ENCODE data around the gene ABHD4.
"Not testable (repeated sequence)": the region's sequence is repeated elsewhere in the genome, so short reads cannot be mapped to it uniquely, and the experiment has no call there.

ABHD4 gene

DNA sequence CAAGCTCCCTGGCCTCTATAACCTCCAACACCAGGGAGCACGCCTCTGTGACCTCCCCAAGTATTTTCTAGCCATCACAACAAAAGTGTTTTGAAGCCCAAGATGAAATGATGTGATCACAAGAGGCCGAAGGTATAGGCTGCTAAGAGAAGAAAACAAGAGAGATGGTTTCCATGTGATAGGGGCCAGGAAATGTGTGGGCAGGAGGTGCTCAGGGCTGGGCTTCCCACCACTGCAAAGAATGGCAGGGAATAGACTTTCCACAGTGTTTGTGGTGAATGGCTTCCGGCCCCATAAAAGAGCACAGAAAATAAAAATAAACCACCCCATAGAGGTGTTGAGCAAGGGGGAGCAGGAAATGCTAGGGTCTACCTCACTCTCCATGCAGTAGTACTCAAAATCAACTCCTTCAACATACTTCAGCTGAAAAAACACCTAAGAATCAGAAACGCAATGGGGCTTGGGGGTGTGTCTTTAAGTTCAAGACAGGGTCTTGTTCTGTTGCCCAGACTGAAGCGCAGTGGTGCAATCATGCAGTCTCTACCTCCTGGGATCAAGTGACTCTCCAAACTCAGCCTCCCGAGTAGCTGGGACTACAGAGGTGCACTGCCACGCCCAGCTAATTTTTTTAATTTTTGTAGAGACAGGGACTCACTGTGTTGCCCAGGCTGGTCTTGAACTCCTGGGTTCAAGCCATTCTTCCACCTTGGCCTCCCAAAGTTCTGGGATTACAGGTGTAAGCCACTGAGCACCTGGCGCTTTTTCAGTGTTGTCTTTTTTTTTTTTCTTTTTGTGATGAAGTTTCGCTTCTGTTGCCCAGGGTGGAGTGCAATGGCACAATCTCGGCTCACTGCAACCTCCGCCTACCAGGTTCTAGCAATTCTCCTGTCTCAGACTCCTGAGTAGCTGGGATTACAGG is 36.2 kb upstream of the ABHD4 start:
- DNase-seq (ENCODE audit: low read depth in 2 of 2) = peak in 1 of 2 donors; percentile 64

GRCh38 chr14:22563987-22564386 is 34.1 kb upstream of the ABHD4 start:
- no peak for DNase-seq (ENCODE audit: low read depth in 2 of 2)

DNA sequence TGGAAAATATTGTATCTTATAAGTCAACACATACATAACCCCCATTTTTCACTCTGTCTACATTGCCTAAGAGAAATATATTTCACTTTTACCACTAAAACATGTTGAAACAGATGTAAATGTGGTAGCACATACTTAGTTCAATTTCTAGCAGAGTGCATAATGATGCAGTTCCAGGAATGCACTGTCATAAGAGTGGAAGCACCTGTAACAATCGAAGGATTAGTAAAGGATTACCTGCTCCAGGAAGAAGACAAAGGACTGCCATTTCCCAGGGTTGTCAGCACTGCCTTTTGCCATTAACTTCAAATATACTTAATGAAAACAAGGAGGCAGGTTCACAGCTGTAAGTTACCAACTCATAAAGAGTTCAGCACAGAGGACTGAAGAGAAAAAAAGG is 33.6 kb upstream of the ABHD4 start:
- no peak for DNase-seq (ENCODE audit: low read depth in 2 of 2)

DNA sequence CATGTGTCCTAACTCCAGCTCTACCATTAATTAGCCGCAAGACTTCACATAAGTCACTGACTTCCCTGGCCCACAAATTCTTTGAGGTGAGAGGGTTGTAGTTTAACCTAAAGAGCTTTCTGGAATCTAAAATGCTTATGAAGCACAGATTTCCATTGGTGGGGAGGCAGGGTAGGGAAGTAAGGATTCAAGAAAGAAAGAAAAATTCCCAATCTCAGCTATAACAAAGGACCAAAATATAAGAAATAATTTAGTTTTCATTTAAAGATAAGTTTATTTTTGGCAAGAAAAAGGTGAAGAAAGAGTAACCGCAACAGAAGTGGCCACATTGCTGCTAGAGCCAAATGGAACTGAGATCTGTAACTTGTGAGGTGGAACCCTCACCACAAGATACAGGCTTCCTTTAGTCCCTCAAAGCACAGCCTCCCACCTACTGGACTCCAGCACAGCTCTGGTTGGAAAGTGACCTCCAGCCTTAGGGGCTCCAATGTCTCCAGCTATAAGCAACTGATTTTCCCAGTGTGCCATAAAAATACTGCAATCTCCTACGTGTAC is 32.6 kb upstream of the ABHD4 start:
- DNase-seq (ENCODE audit: low read depth in 2 of 2) = no peak

GRCh38 chr14:22566266-22566665 is 31.8 kb upstream of the ABHD4 start:
- DNase-seq (ENCODE audit: low read depth in 2 of 2) = not testable (repeated sequence)

DNA sequence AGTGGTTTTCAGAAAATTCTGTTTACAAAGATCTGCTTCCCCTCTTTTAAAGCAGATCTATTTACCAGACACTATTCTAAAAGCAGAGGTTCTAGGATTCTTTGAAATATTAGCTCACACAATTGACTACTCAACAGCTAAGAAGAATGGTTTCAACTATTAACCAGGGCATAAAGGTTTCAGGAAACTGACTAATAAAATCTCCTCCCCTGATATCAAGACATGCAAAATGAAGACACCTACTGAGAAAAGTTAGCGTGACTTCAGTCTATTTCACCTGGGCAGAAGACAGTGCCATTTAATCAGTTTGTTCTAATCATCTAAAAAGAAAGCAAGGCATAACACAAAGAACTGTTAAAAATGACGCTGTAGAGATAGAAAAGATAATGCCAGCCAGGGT is 31.3 kb upstream of the ABHD4 start:
- no peak for DNase-seq (ENCODE audit: low read depth in 2 of 2)

GRCh38 chr14:22567437-22567836 is 30.7 kb upstream of the ABHD4 start:
- no peak for DNase-seq (ENCODE audit: low read depth in 2 of 2)

- no peak for DNase-seq (ENCODE audit: low read depth in 2 of 2)
Observed at GRCh38 chr14:22569106-22569736, 28.9 kb upstream of the ABHD4 start.

DNA sequence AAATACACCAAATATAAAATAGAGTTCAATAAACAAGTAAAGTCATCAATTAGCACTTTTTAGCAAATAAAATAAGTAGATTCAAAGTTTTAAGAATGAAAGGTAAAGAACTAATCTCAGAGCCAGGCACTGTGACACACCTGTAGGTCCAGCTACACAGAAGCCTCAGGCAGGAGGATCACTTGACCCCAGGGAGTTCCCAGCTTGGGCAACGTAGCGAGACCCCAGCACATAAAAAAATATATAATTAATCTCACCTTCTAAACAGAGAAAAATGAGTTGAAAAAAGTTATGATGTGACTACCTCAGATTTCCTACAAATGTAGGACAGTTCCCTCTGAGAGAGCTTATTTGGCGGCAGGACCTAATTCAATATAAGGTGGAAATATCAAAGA is 28.4 kb upstream of the ABHD4 start:
- DNase-seq (ENCODE audit: low read depth in 2 of 2) = no peak

DNA sequence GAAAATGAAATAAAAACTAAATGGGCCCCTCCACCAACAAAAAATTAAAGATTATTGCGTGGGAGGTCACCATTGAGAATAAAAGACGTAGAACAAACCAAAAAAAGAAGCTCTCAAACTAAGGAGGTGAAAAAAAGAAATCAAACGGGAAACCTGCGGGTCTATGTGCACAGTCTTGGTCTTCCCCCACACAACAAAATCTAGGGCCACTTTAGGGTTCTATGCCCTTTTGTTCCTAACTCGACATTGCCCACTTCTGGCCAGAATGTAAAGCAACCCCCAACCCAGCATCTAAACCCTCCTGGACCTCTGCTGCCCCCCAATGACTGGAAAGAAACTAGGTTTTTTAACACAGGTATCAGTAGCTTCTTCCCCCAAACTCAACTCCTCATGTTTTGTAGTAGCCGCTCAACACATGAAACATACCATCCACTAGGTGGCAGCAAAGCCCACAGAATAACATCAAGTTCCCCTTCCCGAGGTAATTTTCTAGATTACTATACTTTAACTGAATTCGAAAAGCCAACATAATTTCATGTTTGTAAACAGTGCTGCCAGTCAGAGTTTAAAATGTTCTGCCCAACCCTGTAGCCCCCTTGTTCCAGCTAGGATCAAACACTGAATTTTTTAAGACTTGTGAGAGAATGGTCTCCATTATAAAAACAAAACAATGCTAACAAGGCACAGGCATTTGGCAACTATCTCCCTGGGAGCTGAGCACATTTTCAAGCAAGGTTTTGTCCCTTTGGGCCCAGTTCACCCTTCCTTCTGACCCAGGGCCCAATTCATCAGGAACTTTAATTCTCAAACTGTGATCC is 27.8 kb upstream of the ABHD4 start:
- DNase-seq (ENCODE audit: low read depth in 2 of 2) = peak in 1 of 2 donors; percentile 70

- DNase-seq (ENCODE audit: low read depth in 2 of 2) = no peak
Observed at GRCh38 chr14:22572562-22573058, 25.5 kb upstream of the ABHD4 start.

DNA sequence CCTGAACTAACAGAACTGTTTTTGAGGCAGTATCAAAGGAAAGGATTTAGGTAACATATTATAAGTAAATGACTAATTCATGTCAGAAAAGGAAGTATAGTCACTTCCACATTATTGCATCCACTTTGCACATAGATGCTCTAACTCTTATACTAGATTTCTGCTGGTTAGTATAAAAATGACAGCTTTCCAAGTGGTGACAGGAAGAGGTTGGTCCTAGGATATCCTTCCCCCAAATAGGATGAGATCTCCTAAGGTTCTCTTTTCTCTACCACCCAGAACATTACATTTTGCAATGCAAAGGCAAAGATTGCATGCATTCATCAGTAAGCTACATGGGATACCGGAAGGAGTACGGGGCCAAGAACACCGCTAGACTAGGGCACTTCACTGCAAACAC is 24.3 kb upstream of the ABHD4 start:
- DNase-seq (ENCODE audit: low read depth in 2 of 2) = no peak

GRCh38 chr14:22577334-22577908 is 20.7 kb upstream of the ABHD4 start:
- no peak for DNase-seq (ENCODE audit: low read depth in 2 of 2)

DNA sequence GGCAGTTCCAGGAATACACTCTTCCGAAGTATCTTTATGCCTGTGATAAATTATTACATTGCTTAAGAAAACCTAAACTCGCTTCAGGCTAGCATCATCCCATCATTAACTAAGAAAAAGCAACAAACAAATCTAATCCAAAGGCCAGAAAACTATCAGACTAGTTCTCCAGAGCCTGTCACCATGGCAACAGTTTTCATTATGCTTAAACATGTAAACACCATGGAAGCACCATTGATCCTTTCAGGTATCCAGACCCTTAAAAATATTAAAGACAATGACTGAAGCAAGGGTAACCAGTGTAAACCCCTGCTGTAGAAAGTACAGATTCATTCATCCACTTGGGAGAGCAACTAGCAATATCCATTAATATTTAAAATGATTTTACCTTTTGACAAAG is 18.9 kb upstream of the ABHD4 start:
- DNase-seq (ENCODE audit: low read depth in 2 of 2) = no peak

DNA sequence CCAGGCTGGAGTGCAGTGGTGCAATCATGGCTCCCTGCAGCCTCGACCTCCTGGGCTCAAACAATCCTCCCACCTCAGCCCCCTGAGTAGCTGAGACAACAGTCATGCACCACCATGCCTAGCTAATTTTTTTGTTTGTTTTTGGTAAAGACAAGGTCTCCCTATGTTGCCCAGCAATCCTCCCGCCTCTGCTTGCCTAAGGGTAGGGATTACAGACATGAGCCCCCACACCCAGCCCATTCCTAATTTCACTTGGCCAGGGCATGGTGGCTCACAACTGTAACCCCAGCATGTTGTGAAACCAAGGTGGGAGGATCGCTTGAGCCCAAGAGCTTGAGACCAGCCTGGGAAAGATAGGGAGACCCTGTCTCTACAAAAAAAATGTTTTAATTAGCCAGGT is 18.2 kb upstream of the ABHD4 start:
- no peak for DNase-seq (ENCODE audit: low read depth in 2 of 2)

DNA sequence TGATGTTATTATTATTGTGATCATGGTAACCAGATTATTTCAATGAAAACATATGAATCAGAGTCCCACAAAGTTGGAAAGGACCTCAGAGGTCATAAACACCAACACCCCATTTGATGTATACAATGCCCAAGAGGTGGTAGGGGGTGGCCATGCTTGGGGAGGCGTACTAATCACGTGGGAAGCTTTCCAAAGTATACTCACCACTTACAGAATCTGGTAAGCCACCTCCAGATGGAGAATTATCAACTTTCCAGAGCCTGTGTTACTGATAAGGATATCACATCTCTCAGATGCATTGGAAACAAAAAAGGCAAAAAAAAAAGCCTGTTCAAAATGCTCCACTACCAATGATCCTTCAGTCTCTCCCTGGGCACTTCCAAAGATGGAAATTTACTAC is 17.5 kb upstream of the ABHD4 start:
- no peak for DNase-seq (ENCODE audit: low read depth in 2 of 2)

DNA sequence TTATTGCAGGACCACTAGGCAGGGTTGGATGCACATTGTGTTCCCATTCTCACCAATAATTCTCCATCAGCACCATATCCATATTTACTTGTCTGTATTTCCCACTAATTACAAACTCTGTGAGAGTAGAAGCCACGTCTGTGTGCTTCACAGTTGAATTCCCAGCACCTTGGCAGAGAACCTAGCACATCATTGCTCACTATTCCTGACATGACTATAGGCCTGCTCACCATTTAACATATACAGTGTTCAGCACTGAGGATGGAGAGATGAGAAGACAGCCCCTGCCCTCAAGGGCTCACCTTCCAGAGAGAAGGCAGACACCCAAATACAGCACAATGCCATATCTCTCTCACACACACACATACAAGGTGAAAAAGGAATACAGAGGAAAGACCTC is 14.1 kb upstream of the ABHD4 start:
- DNase-seq (ENCODE audit: low read depth in 2 of 2) = no peak

GRCh38 chr14:22587247-22587646 is 10.9 kb upstream of the ABHD4 start:
- no peak for DNase-seq (ENCODE audit: low read depth in 2 of 2)

- not testable (repeated sequence) for DNase-seq (ENCODE audit: low read depth in 2 of 2)
Observed at GRCh38 chr14:22587677-22588422, 10.2 kb upstream of the ABHD4 start.

- DNase-seq (ENCODE audit: low read depth in 2 of 2) = no peak
Observed at GRCh38 chr14:22588526-22589095, 9.5 kb upstream of the ABHD4 start.
